CD4-positive, alpha-beta T cell (primary cell): ENCODE results near the gene CIDEA. TPM values are rescaled to one million over a fixed set of nuclear protein-coding genes. Genes with fewer than 3 reads are reported as not detected.

Experiments used
- ATAC-seq: fragments of 200-7000 bp; cut with Tn5 transposase; one replicate; pipeline ENCODE4 v1.10.0; 2022; ENCODE audit warnings: mild to moderate bottlenecking; ENCODE audit not compliant: poor library complexity
- CTCF ChIA-PET: fragments of 350-600 bp; sonication (Branson Sonifier 250); formaldehyde crosslinking; loops from one replicate; lab custom pipeline; 2021; ENCODE audit warnings: antibody characterized with exemption, inconsistent platforms; lab: Charles Lee
- POLR2A ChIA-PET: fragments of 350-600 bp; sonication (Branson Sonifier 250); formaldehyde crosslinking; loops from one replicate; lab custom pipeline; 2021; ENCODE audit warnings: antibody characterized with exemption, inconsistent platforms; lab: Charles Lee
- DNase-seq, 14 experiments: peaks; one replicate each; pipeline ENCODE4 v3.0.0-alpha.2; 2013 to 2020; ENCODE audit warnings: mixed read lengths in 2 of 14
- H3K27ac ChIP-seq, 2 donors: one replicate each; pipeline versions ENCODE4 v1.5.1 to v1.7.0; 2013; ENCODE audit warnings: low read length in 2 of 2, low read depth in 1 of 2, mild to moderate bottlenecking in 1 of 2
- H3K27me3 ChIP-seq, 2 experiments: 1 replicate in 1 of 2; 2 replicates in 1 of 2; pipeline versions ENCODE4 v1.6.1 to v1.7.0; 2013; ENCODE audit warnings: low read length in 2 of 2, control low read depth in 1 of 2, mild to moderate bottlenecking in 1 of 2, moderate library complexity in 1 of 2; ENCODE audit not compliant: insufficient read depth in 2 of 2, control insufficient read depth in 1 of 2
- H3K36me3 ChIP-seq: one replicate; pipeline ENCODE4 v1.6.1; 2013; ENCODE audit warnings: low read length, control low read depth; ENCODE audit not compliant: insufficient read depth
- H3K4me1 ChIP-seq: one replicate; pipeline ENCODE4 v1.6.1; 2013; ENCODE audit warnings: low read length, control low read depth; ENCODE audit not compliant: insufficient read depth
- H3K4me3 ChIP-seq: one replicate; pipeline ENCODE4 v1.5.1; 2013; ENCODE audit warnings: mild to moderate bottlenecking, low read length, moderate library complexity
- H3K9me3 ChIP-seq, 2 experiments: 1 replicate in 1 of 2; 2 replicates in 1 of 2; pipeline versions ENCODE4 v1.6.1 to v1.7.0; 2013; ENCODE audit warnings: low read length in 2 of 2, mild to moderate bottlenecking in 2 of 2, control low read depth in 1 of 2, moderate library complexity in 1 of 2; ENCODE audit not compliant: control insufficient read depth in 1 of 2, insufficient read depth in 1 of 2
- H3K27ac Mint-ChIP-seq: one replicate; pipeline ENCODE4 v1.8.0; 2020; ENCODE audit warnings: mixed read lengths
- H3K27me3 Mint-ChIP-seq: one replicate; pipeline ENCODE4 v1.8.0; 2021; ENCODE audit warnings: mixed read lengths
- H3K36me3 Mint-ChIP-seq: one replicate; pipeline ENCODE4 v1.8.0; 2021; ENCODE audit warnings: low read depth, mixed read lengths
- H3K4me1 Mint-ChIP-seq: one replicate; pipeline ENCODE4 v1.8.0; 2021; ENCODE audit warnings: low read depth, mixed read lengths
- H3K4me3 Mint-ChIP-seq: one replicate; pipeline ENCODE4 v1.8.0; 2020; ENCODE audit warnings: mild to moderate bottlenecking, mixed read lengths
- H3K9me3 Mint-ChIP-seq: one replicate; pipeline ENCODE4 v1.8.0; 2020; ENCODE audit warnings: mixed read lengths
- intact Hi-C, 2 experiments: fragments of 100-400 bp; cut with DNase I in 1 of 2; cut with micrococcal nuclease in 1 of 2; formaldehyde crosslinking; loops; one replicate each; pipeline versions ENCODE4 v1.15.1 to v1.9.0; 2023 to 2025; cut with DNase I, micrococcal nuclease
- total RNA-seq, 174 experiments: library from RNA in 2 of 174; stranded (reverse) in 2 of 174; gene quantifications; one replicate each; pipeline ENCODE4 v1.2.3 and lab custom pipeline; 2021 to 2026
- TF ChIP-seq, protein P1 (sequence below): fragments of 200-600 bp; IDR thresholded peaks from one replicate; pipeline ENCODE4 v1.8.0; 2022; ENCODE audit warnings: antibody characterized with exemption, mild to moderate bottlenecking

Gene CIDEA
- total RNA-seq, 2 experiments from 2014 or later: not detected

DNA sequence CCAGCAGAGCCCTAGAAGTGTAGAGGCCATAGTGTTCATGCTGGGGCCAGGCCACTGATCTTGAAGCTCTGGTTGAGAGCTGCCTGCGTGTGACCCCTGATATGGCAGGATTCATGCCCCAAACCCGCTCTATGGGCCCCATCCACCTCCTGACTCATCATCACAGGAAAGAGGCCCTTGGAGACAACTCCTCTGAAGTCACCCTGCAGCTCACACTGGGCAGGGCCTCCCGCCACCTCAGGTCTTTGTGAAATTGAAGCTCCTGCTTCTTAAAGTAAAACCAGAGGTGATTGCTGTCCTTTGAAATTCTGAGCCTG, 41.9 kb downstream of the CIDEA start:
- Mint-ChIP-seq H3K27ac (no peak overlapping the region), H3K9me3 (no peaks in the 10 kb centered on the region), H3K36me3 (no peaks in the 10 kb centered on the region), H3K27me3 (peaks cover 24% of the 10 kb centered on the region), H3K4me3 (no peak overlapping the region), H3K4me1 (no peaks in the 10 kb centered on the region)
- Histone ChIP-seq H3K27ac (no peak overlapping the region), H3K4me1 (no peaks in the 10 kb centered on the region), H3K4me3 (no peak overlapping the region), H3K27me3 (peaks cover 0 to 6% of the 10 kb centered on the region in 2 experiments), H3K9me3 (no peaks in the 10 kb centered on the region), H3K36me3 (no peaks in the 10 kb centered on the region)
- POLR2A ChIA-PET: no interaction called here
- intact Hi-C loops: no loop called here
- DNase-seq: no peak
- no peak for ATAC-seq
- TF ChIP-seq, protein P1, sequence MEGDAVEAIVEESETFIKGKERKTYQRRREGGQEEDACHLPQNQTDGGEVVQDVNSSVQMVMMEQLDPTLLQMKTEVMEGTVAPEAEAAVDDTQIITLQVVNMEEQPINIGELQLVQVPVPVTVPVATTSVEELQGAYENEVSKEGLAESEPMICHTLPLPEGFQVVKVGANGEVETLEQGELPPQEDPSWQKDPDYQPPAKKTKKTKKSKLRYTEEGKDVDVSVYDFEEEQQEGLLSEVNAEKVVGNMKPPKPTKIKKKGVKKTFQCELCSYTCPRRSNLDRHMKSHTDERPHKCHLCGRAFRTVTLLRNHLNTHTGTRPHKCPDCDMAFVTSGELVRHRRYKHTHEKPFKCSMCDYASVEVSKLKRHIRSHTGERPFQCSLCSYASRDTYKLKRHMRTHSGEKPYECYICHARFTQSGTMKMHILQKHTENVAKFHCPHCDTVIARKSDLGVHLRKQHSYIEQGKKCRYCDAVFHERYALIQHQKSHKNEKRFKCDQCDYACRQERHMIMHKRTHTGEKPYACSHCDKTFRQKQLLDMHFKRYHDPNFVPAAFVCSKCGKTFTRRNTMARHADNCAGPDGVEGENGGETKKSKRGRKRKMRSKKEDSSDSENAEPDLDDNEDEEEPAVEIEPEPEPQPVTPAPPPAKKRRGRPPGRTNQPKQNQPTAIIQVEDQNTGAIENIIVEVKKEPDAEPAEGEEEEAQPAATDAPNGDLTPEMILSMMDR: no peak
- CTCF ChIA-PET: interaction anchor here (0.6 kb wide), 1 partner anchor 145 kb away, joined by 4 read pairs; no protein-coding TSS in a partner anchor

DNA sequence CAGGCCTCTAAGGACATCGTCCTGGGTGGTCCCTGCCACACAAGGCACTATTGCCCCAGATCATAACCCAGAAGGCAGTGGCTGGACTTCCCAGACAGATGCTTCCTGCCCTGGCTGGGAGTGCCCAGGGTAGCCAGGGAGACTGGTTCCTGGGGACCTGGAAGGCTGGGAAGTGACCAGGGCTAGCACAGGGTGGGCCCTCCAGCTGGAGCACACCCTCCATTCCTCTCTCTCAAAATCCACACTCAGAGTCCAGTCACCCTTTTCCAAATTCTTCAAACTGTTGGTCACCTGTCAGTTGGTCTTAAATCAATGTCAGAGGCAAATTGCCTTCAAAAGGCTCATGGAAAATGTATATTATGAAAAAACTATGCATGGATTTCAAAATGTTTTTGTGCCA, 42.3 kb downstream of the CIDEA start:
- Mint-ChIP-seq H3K27me3 (peaks cover 20% of the 10 kb centered on the region), H3K36me3 (no peaks in the 10 kb centered on the region), H3K9me3 (no peaks in the 10 kb centered on the region), H3K4me1 (no peaks in the 10 kb centered on the region), H3K27ac (no peak overlapping the region), H3K4me3 (no peak overlapping the region)
- intact Hi-C loops: no loop called here
- CTCF ChIA-PET: no interaction called here
- Histone ChIP-seq H3K4me3 (no peak overlapping the region), H3K9me3 (no peaks in the 10 kb centered on the region), H3K4me1 (no peaks in the 10 kb centered on the region), H3K27ac (no peak overlapping the region), H3K27me3 (peaks cover 0 to 2% of the 10 kb centered on the region in 2 experiments), H3K36me3 (no peaks in the 10 kb centered on the region)
- POLR2A ChIA-PET: no interaction called here
- TF ChIP-seq, protein P1: no peak
- DNase-seq: no peak
- no peak for ATAC-seq

DNA sequence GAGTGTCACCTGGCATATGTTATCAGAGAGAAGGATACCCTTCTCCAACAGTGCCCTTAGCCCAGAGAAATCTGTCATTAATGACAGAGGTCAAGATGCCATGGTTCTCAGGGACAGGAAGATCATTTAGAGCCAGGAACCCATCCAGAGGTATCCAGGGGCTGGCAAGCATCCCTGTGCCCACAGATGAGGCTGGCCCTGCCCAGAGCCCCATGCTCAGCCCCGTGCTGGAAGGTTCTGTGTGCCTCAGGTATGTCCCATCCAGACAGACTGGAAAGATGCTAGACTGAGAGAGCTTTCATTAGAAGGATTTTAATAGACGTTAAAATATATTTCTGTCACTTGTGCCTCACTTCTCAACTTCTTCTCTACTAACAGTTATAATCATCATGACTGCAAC, 45.7 kb downstream of the CIDEA start:
- Histone ChIP-seq H3K9me3 (no peaks in the 10 kb centered on the region), H3K36me3 (no peaks in the 10 kb centered on the region), H3K4me3 (no peak overlapping the region), H3K4me1 (no peaks in the 10 kb centered on the region), H3K27me3 (peaks cover 0 to 2% of the 10 kb centered on the region in 2 experiments), H3K27ac (no peak overlapping the region)
- no peaks in the 10 kb centered on the region for H3K4me1 Mint-ChIP-seq
- POLR2A ChIA-PET: no interaction called here
- H3K27ac Mint-ChIP-seq: no peak overlapping the region
- intact Hi-C loops: no loop called here
- DNase-seq (no peak), ATAC-seq (no peak)
- TF ChIP-seq, protein P1: no peak
- CTCF ChIA-PET: no interaction called here
- H3K9me3 Mint-ChIP-seq: no peaks in the 10 kb centered on the region
- no peak overlapping the region for H3K4me3 Mint-ChIP-seq
- peaks cover 24% of the 10 kb centered on the region for H3K27me3 Mint-ChIP-seq
- H3K36me3 Mint-ChIP-seq: no peaks in the 10 kb centered on the region
